Caco-2 (cell line): ENCODE data around the gene CCDC28A. TPM values are rescaled to one million over a fixed set of nuclear protein-coding genes. Genes with fewer than 3 reads are reported as not detected.

Experiments used
- BruUV-seq: library from RNA; stranded (reverse); fragments of 400-500 nt; replicated peaks from 2 replicates; lab custom pipeline; 2021; lab: Mats Ljungman, UMichigan
- CTCF ChIA-PET: fragments of 300-600 bp; sonication (Branson Sonifier 250); formaldehyde crosslinking; loops from one replicate; lab custom pipeline; 2022; ENCODE audit warnings: antibody characterized with exemption; lab: Charles Lee
- POLR2A ChIA-PET: fragments of 300-600 bp; sonication (Branson Sonifier 250); formaldehyde crosslinking; loops from one replicate; lab custom pipeline; 2022; ENCODE audit warnings: antibody characterized with exemption; lab: Charles Lee
- DNase-seq, 2 experiments: peaks; one replicate each; pipeline versions ENCODE4 v3.0.0 to v3.0.0-alpha.2; 2020 to 2022
- H3K27me3 ChIP-seq: replicated peaks from 2 replicates; pipeline ENCODE4 v1.6.0; 2011; ENCODE audit warnings: low read length; ENCODE audit not compliant: control insufficient read depth, insufficient read depth
- H3K36me3 ChIP-seq: 2 replicates; pipeline ENCODE4 v1.5.1; 2011; ENCODE audit warnings: low read length; ENCODE audit not compliant: control insufficient read depth, insufficient read depth
- H3K4me1 ChIP-seq: fragments of 250-450 bp; sonication (Bioruptor Pico); 2 replicates; pipeline ENCODE4 v1.5.1; 2020; ENCODE audit warnings: mild to moderate bottlenecking
- H3K4me3 ChIP-seq: 2 replicates; pipeline ENCODE4 v1.5.1; 2011; ENCODE audit warnings: low read depth, mild to moderate bottlenecking, control low read depth, low read length
- H3K9me3 ChIP-seq: fragments of 250-450 bp; sonication (Bioruptor Pico); 2 replicates; pipeline ENCODE4 v1.5.1; 2020; ENCODE audit warnings: mild to moderate bottlenecking, moderate library complexity
- H3K27ac Mint-ChIP-seq: one replicate; pipeline ENCODE4 v1.8.0; 2022; ENCODE audit warnings: mixed read lengths; ENCODE audit not compliant: unreplicated experiment
- H3K27me3 Mint-ChIP-seq: one replicate; pipeline ENCODE4 v1.8.0; 2022; ENCODE audit warnings: mixed read lengths; ENCODE audit not compliant: insufficient read depth, unreplicated experiment
- H3K36me3 Mint-ChIP-seq: one replicate; pipeline ENCODE4 v1.8.0; 2022; ENCODE audit warnings: mild to moderate bottlenecking, mixed read lengths; ENCODE audit not compliant: insufficient read depth, unreplicated experiment
- H3K4me1 Mint-ChIP-seq: one replicate; pipeline ENCODE4 v1.8.0; 2022; ENCODE audit warnings: low read depth, mixed read lengths; ENCODE audit not compliant: unreplicated experiment
- H3K4me3 Mint-ChIP-seq: one replicate; pipeline ENCODE4 v1.8.0; 2022; ENCODE audit warnings: mild to moderate bottlenecking, moderate library complexity, mixed read lengths; ENCODE audit not compliant: unreplicated experiment
- H3K9me3 Mint-ChIP-seq: one replicate; pipeline ENCODE4 v1.8.0; 2022; ENCODE audit warnings: mixed read lengths; ENCODE audit not compliant: unreplicated experiment
- intact Hi-C: fragments of 100-400 bp; cut with micrococcal nuclease; formaldehyde crosslinking; loops from one replicate; pipeline ENCODE4 v1.10.0; 2022; ENCODE audit not compliant: unreplicated experiment
- total RNA-seq: library from RNA; stranded (reverse); gene quantifications from 2 replicates; pipeline ENCODE4 v1.2.3, GENCODE V29; 2022
- TF ChIP-seq, protein P1 (sequence below), 2 experiments: fragments of 200-600 bp in 1 of 2; IDR thresholded peaks; 1 replicate in 1 of 2; 2 replicates in 1 of 2; pipeline versions ENCODE4 v1.5.1 to v1.8.0; 2011 to 2022; ENCODE audit warnings: antibody characterized with exemption in 1 of 2, control low read depth in 1 of 2, inconsistent platforms in 1 of 2, low read depth in 1 of 2, low read length in 1 of 2, mild to moderate bottlenecking in 1 of 2, moderate library complexity in 1 of 2; ENCODE audit not compliant: insufficient read depth in 1 of 2, severe bottlenecking in 1 of 2, unreplicated experiment in 1 of 2

The CCDC28A gene
- total RNA-seq, 1 experiment from 2014 or later: 10.8 TPM

DNA sequence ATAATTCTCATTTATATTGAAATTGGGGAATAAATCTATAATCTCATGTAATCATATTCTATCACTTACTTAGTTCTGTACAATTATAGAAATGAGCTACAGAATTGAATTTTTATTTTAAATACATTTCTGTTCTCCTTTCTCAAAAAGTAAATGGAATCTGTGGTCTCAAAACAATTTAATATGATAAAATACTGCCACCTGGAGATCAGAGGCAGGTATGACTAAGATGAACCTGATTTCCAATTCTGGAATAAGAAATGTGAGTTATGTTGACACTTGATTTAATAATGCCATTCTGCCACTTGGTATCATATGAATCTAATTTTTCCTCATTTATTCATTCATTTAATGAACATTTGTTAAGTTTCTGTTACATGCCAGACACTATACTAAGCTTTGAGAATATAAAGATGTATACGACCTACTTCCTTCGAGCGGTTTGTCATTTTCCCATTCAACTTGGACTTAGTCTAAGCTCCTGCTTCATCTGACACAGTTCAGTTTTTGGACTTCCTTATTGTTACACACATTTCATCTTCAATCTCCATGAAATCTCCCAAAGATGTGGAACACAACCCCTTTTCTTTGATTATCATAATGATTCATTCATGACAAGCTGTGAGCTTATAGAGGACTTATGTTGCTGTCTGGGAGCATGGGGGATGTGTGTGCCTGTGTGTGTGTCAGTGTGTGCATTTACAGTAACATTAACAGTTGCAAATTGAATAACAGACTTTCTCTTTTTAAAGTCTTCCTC lies 7.5 kb upstream of the CCDC28A start:
- no peak overlapping the region for H3K27ac Mint-ChIP-seq
- H3K36me3 Mint-ChIP-seq: no peaks in the 10 kb centered on the region
- no peaks in the 10 kb centered on the region for H3K9me3 Mint-ChIP-seq
- H3K4me3 Mint-ChIP-seq: no peak overlapping the region
- ChIA-PET CTCF (interaction anchor here (0.6 to 1.1 kb wide), 4 partner anchors 13 to 650 kb away, joined by 3 to 4 read pairs (median 3); no protein-coding TSS in a partner anchor), POLR2A (no interaction called here)
- TF ChIP-seq, protein P1, sequence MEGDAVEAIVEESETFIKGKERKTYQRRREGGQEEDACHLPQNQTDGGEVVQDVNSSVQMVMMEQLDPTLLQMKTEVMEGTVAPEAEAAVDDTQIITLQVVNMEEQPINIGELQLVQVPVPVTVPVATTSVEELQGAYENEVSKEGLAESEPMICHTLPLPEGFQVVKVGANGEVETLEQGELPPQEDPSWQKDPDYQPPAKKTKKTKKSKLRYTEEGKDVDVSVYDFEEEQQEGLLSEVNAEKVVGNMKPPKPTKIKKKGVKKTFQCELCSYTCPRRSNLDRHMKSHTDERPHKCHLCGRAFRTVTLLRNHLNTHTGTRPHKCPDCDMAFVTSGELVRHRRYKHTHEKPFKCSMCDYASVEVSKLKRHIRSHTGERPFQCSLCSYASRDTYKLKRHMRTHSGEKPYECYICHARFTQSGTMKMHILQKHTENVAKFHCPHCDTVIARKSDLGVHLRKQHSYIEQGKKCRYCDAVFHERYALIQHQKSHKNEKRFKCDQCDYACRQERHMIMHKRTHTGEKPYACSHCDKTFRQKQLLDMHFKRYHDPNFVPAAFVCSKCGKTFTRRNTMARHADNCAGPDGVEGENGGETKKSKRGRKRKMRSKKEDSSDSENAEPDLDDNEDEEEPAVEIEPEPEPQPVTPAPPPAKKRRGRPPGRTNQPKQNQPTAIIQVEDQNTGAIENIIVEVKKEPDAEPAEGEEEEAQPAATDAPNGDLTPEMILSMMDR (IDR thresholded peaks at IDR 0.05; ENCODE audit: insufficient read depth in 1 of 2, low read depth in 1 of 2, low read length in 1 of 2, severe bottlenecking in 1 of 2, unreplicated experiment in 1 of 2): peak; percentile 40 to 49
- H3K4me1 Mint-ChIP-seq: no peaks in the 10 kb centered on the region
- Histone ChIP-seq H3K4me1 (no peaks in the 10 kb centered on the region), H3K36me3 (no peaks in the 10 kb centered on the region), H3K4me3 (no peak overlapping the region), H3K27me3 (no peaks in the 10 kb centered on the region), H3K9me3 (no peaks in the 10 kb centered on the region)
- BruUV-seq: no TSS peak
- intact Hi-C loops: loop anchor here (1.0 to 5.0 kb wide), 4 partner anchors 74 to 649 kb away; no protein-coding TSS in a partner anchor
- DNase-seq: peak in 1 of 2 experiments; percentile 25
- H3K27me3 Mint-ChIP-seq: no peaks in the 10 kb centered on the region

DNA sequence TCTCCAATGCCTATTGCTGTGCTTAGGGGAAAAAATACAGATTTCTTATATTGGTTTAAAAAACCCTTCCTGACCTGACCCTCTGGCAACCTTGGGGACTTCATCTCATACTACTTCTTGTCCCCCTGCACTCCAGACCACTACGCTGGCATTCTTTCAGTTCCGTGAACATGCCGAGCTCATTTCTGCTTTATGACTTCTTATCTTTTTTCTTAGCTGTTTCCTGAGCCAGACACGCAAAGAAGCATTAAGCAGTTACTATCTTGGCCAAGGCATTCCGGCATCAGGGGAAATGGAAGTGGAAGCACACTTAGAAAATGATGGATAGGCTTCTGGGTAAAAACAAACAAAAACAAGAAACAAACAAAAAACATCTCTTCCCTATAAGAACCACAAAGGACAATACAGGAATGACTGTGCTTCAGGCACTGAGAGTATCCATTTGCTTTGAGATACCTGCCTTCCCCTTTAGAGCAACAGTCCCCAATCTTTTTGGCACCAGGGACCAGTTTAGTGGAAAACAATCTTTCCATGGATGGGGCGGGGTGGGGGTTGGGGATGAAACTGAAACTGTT lies 4.4 kb upstream of the CCDC28A start:
- Mint-ChIP-seq H3K27me3 (no peaks in the 10 kb centered on the region), H3K27ac (no peak overlapping the region), H3K36me3 (peaks cover 7% of the 10 kb centered on the region), H3K9me3 (no peaks in the 10 kb centered on the region), H3K4me3 (no peak overlapping the region), H3K4me1 (no peaks in the 10 kb centered on the region)
- no TSS peak for BruUV-seq
- H3K27me3 ChIP-seq: no peaks in the 10 kb centered on the region
- no peak overlapping the region for H3K4me3 ChIP-seq
- no peaks in the 10 kb centered on the region for H3K36me3 ChIP-seq
- ChIA-PET CTCF (no interaction called here), POLR2A (no interaction called here)
- intact Hi-C loops: loop anchor here (5.0 kb wide), 1 partner anchor 652 kb away; no protein-coding TSS in a partner anchor
- H3K4me1 ChIP-seq: no peaks in the 10 kb centered on the region; the same call in 1 of the 2 replicates
- TF ChIP-seq, protein P1 (IDR thresholded peaks at IDR 0.05; ENCODE audit: insufficient read depth in 1 of 2, low read depth in 1 of 2, low read length in 1 of 2, severe bottlenecking in 1 of 2, unreplicated experiment in 1 of 2): no peak
- no peak for DNase-seq
- no peaks in the 10 kb centered on the region for H3K9me3 ChIP-seq

DNA sequence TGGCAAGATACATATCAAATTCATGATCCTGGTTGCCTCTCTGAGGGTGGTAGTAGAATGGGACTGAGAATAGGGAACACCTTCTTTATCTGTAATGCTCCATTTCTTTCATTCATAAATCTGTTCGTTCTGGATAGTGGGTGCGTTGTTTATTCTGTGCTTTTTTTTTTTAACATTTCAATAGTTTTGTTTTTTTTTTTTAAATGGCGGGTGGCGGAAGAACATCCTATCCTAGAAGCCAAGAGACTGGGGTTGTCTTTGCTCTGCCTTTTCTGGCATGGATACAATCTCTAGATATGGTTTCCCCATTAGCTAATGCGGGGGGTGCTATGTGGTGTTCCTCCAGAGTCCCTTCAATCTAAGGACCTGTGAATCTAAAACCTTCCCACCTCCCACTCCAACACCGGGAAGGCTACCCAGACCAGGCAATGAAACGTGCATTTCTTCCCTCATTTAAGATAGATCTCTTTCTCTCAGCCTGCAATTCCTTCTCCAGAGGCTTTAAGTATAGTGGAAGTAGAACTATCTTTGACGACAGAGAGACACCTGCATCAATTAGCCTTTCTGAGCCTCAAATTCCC lies 883 bp upstream of the CCDC28A start:
- CTCF ChIA-PET: interaction anchor here (0.5 to 0.9 kb wide), 2 partner anchors 216 to 511 kb away, joined by 3 read pairs; no protein-coding TSS in a partner anchor
- intact Hi-C loops: no loop called here
- Mint-ChIP-seq H3K36me3 (peaks cover 7% of the 10 kb centered on the region), H3K27me3 (no peaks in the 10 kb centered on the region), H3K4me1 (no peaks in the 10 kb centered on the region), H3K9me3 (no peaks in the 10 kb centered on the region), H3K4me3 (peak overlapping the region; percentile 86), H3K27ac (peak overlapping the region; percentile 96)
- H3K4me1 ChIP-seq: no peaks in the 10 kb centered on the region; the same call in 1 of the 2 replicates
- DNase-seq: no peak
- no peaks in the 10 kb centered on the region for H3K36me3 ChIP-seq
- TF ChIP-seq, protein P1 (IDR thresholded peaks at IDR 0.05; ENCODE audit: insufficient read depth in 1 of 2, low read depth in 1 of 2, low read length in 1 of 2, severe bottlenecking in 1 of 2, unreplicated experiment in 1 of 2): no peak
- no peaks in the 10 kb centered on the region for H3K27me3 ChIP-seq
- BruUV-seq: no TSS peak
- peak overlapping the region; percentile 63 for H3K4me3 ChIP-seq
- H3K9me3 ChIP-seq: no peaks in the 10 kb centered on the region
- POLR2A ChIA-PET: no interaction called here
